Ascending aorta (tissue), 2 donors: ENCODE data around the gene LRP5. TPM values are rescaled to one million over a fixed set of nuclear protein-coding genes. Genes with fewer than 3 reads are reported as not detected.
A peak's percentile ranks its signal among the peaks of the same experiment; 100 is the strongest.

Experiments used
- DNase-seq, 2 donors: peaks; one replicate each; pipeline ENCODE4 v3.0.0-alpha.2; 2019; ENCODE audit warnings: low spot score in 2 of 2
- H3K27ac ChIP-seq, 2 donors: fragments of 200-600 bp; sonication (generic); one replicate each; pipeline ENCODE4 v1.5.1; 2016 to 2017; ENCODE audit warnings: mild to moderate bottlenecking in 1 of 2
- H3K27me3 ChIP-seq: fragments of 200-600 bp; sonication (generic); one replicate; pipeline ENCODE4 v1.5.1; 2017
- H3K36me3 ChIP-seq, 2 donors: fragments of 200-600 bp; sonication (generic); one replicate each; pipeline ENCODE4 v1.5.1; 2016
- H3K4me1 ChIP-seq, 2 donors: fragments of 200-600 bp; sonication (generic); one replicate each; pipeline ENCODE4 v1.5.1; 2016 to 2017; ENCODE audit warnings: mild to moderate bottlenecking in 1 of 2
- H3K4me3 ChIP-seq, 2 donors: fragments of 200-600 bp; sonication (generic); one replicate each; pipeline ENCODE4 v1.5.1; 2016 to 2017; ENCODE audit warnings: mild to moderate bottlenecking in 1 of 2
- H3K9me3 ChIP-seq, 2 donors: fragments of 200-600 bp; sonication (generic); one replicate each; pipeline ENCODE4 v1.5.1; 2016
- CTCF ChIP-seq, 3 experiments: fragments of 200-600 bp in 2 of 3; fragments of 450-650 bp in 1 of 3; sonication (generic) in 2 of 3; IDR thresholded peaks; one replicate each; pipeline ENCODE4 v1.5.1; 2016 to 2019; ENCODE audit warnings: antibody characterized with exemption in 3 of 3, mild to moderate bottlenecking in 1 of 3, moderate library complexity in 1 of 3
- intact Hi-C: fragments of 100-400 bp; cut with DNase I; formaldehyde crosslinking; loops from one replicate; pipeline ENCODE4 v1.15.1; 2023
- total RNA-seq: library from RNA; depleted of rRNA; stranded (reverse); fragments of >200 nt; gene quantifications from one replicate; pipeline ENCODE4 v1.1.0, GENCODE V29; 2016

The LRP5 gene
- total RNA-seq, 1 donor from 2014 or later, result 130 TPM

GRCh38 chr11:68325907-68326220, 13.5 kb downstream of the LRP5 start:
- intact Hi-C loops, result no loop called here
- DNase-seq, result no peak
- no peak for TF ChIP-seq CTCF (IDR thresholded peaks at IDR 0.05)
- H3K4me3 ChIP-seq, result no peak overlapping the region
- no peaks in the 10 kb centered on the region for H3K9me3 ChIP-seq
- peak overlapping the region in 1 of 2 donors; percentile 58 for H3K27ac ChIP-seq
- peaks cover 26 to 74% of the 10 kb centered on the region in 2 donors for H3K4me1 ChIP-seq
- H3K27me3 ChIP-seq, result no peaks in the 10 kb centered on the region
- H3K36me3 ChIP-seq, result no peaks in the 10 kb centered on the region

- intact Hi-C loops, result no loop called here
- no peaks in the 10 kb centered on the region for H3K27me3 ChIP-seq
- H3K36me3 ChIP-seq, result no peaks in the 10 kb centered on the region
- H3K9me3 ChIP-seq, result no peaks in the 10 kb centered on the region
- peaks cover 27 to 69% of the 10 kb centered on the region in 2 donors for H3K4me1 ChIP-seq
- peak overlapping the region; percentile 58 to 59 for H3K27ac ChIP-seq
- no peak for TF ChIP-seq CTCF (IDR thresholded peaks at IDR 0.05)
- no peak overlapping the region for H3K4me3 ChIP-seq
- DNase-seq, result no peak
Observed at GRCh38 chr11:68326334-68327215, 14.2 kb downstream of the LRP5 start.

GRCh38 chr11:68327586-68328370, 15.4 kb downstream of the LRP5 start:
- no peak for TF ChIP-seq CTCF (IDR thresholded peaks at IDR 0.05)
- peaks cover 20 to 64% of the 10 kb centered on the region in 2 donors for H3K4me1 ChIP-seq
- H3K27me3 ChIP-seq, result no peaks in the 10 kb centered on the region
- H3K9me3 ChIP-seq, result no peaks in the 10 kb centered on the region
- DNase-seq, result no peak
- intact Hi-C loops, result no loop called here
- H3K4me3 ChIP-seq, result peak overlapping the region in 1 of 2 donors; percentile 38
- H3K27ac ChIP-seq, result peak overlapping the region; percentile 58 to 59
- H3K36me3 ChIP-seq, result no peaks in the 10 kb centered on the region

GRCh38 chr11:68328374-68329091, 16.1 kb downstream of the LRP5 start:
- no peaks in the 10 kb centered on the region for H3K36me3 ChIP-seq
- H3K27me3 ChIP-seq, result no peaks in the 10 kb centered on the region
- H3K4me3 ChIP-seq, result peak overlapping the region in 1 of 2 donors; percentile 38
- no peak for DNase-seq
- H3K9me3 ChIP-seq, result no peaks in the 10 kb centered on the region
- no peak for TF ChIP-seq CTCF (IDR thresholded peaks at IDR 0.05)
- intact Hi-C loops, result no loop called here
- peak overlapping the region; percentile 58 to 59 for H3K27ac ChIP-seq
- H3K4me1 ChIP-seq, result peaks cover 24 to 68% of the 10 kb centered on the region in 2 donors

GRCh38 chr11:68329536-68329935, 17.1 kb downstream of the LRP5 start:
- peak overlapping the region; percentile 58 to 59 for H3K27ac ChIP-seq
- intact Hi-C loops, result no loop called here
- H3K27me3 ChIP-seq, result no peaks in the 10 kb centered on the region
- H3K4me3 ChIP-seq, result no peak overlapping the region
- no peaks in the 10 kb centered on the region for H3K36me3 ChIP-seq
- H3K9me3 ChIP-seq, result no peaks in the 10 kb centered on the region
- DNase-seq, result no peak
- TF ChIP-seq CTCF (IDR thresholded peaks at IDR 0.05), result no peak
- H3K4me1 ChIP-seq, result peaks cover 24 to 63% of the 10 kb centered on the region in 2 donors
